Mammary epithelial cell (primary cell): ENCODE results near the gene PARVA.

Source experiments
- EZH2 ChIP-seq: IDR thresholded peaks from 2 replicates; pipeline ENCODE4 v1.6.1; 2012; ENCODE audit warnings: low read length, inconsistent platforms, borderline replicate concordance
- TF ChIP-seq, protein P1 (sequence below), 2 donors: IDR thresholded peaks in 1 of 2; conservative IDR thresholded peaks in 1 of 2; 2 replicates each; pipeline ENCODE4 v1.5.1; 2011 to 2012; ENCODE audit warnings: inconsistent platforms in 2 of 2, low read length in 2 of 2, mild to moderate bottlenecking in 2 of 2, control low read depth in 1 of 2, low read depth in 1 of 2; ENCODE audit not compliant: insufficient read depth in 1 of 2; ENCODE audit errors: extremely low read depth in 1 of 2

- TF ChIP-seq, protein P1, sequence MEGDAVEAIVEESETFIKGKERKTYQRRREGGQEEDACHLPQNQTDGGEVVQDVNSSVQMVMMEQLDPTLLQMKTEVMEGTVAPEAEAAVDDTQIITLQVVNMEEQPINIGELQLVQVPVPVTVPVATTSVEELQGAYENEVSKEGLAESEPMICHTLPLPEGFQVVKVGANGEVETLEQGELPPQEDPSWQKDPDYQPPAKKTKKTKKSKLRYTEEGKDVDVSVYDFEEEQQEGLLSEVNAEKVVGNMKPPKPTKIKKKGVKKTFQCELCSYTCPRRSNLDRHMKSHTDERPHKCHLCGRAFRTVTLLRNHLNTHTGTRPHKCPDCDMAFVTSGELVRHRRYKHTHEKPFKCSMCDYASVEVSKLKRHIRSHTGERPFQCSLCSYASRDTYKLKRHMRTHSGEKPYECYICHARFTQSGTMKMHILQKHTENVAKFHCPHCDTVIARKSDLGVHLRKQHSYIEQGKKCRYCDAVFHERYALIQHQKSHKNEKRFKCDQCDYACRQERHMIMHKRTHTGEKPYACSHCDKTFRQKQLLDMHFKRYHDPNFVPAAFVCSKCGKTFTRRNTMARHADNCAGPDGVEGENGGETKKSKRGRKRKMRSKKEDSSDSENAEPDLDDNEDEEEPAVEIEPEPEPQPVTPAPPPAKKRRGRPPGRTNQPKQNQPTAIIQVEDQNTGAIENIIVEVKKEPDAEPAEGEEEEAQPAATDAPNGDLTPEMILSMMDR (conservative IDR thresholded peaks at IDR 0.05 in 1 of 2, IDR thresholded peaks at IDR 0.05 in 1 of 2; ENCODE audit: extremely low read depth in 1 of 2, insufficient read depth in 1 of 2, low read depth in 1 of 2, low read length in 2 of 2) = no peak
- no peak for TF ChIP-seq EZH2
These were observed 73.9 kb downstream of the PARVA start for GRCh38 chr11:12451179-12451814.
